Stomach (tissue), 9 donors: ENCODE data around the gene GNLY. TPM values are rescaled to one million over a fixed set of nuclear protein-coding genes. Genes with fewer than 3 reads are reported as not detected.

Experiments used
- DNase-seq, 2 donors: peaks; one replicate each; pipeline versions ENCODE4 v3.0.0 to v3.0.0-alpha.2; 2013 to 2019
- H3K27ac ChIP-seq, 5 donors: fragments of 200-600 bp in 4 of 5; sonication (generic) in 4 of 5; one replicate each; pipeline ENCODE4 v1.5.1; 2013 to 2019; ENCODE audit warnings: mild to moderate bottlenecking in 1 of 5, moderate library complexity in 1 of 5
- H3K27me3 ChIP-seq, 3 donors: fragments of 200-600 bp; sonication (generic); one replicate each; pipeline ENCODE4 v1.5.1; 2017 to 2019; ENCODE audit warnings: mixed run types in 1 of 3
- H3K36me3 ChIP-seq, 4 donors: fragments of 200-600 bp; sonication (generic); 1 replicate in 3 of 4; 2 replicates in 1 of 4; pipeline ENCODE4 v1.5.1; 2016 to 2019
- H3K4me1 ChIP-seq, 4 donors: fragments of 200-600 bp; sonication (generic); one replicate each; pipeline ENCODE4 v1.5.1; 2016 to 2019
- H3K4me3 ChIP-seq, 4 donors: fragments of 200-600 bp; sonication (generic) in 3 of 4; one replicate each; pipeline ENCODE4 v1.5.1; 2016 to 2019; ENCODE audit warnings: mild to moderate bottlenecking in 1 of 4
- H3K9me3 ChIP-seq, 4 donors: fragments of 200-600 bp; sonication (generic); one replicate each; pipeline ENCODE4 v1.5.1; 2016 to 2019
- EP300 ChIP-seq: sonication (generic); formaldehyde crosslinking; IDR thresholded peaks from one replicate; pipeline ENCODE4 v1.6.1; 2017; ENCODE audit warnings: antibody characterized with exemption
- POLR2A ChIP-seq, 4 donors: fragments of 450-650 bp; IDR thresholded peaks; one replicate each; pipeline ENCODE4 v1.6.1; 2016; ENCODE audit warnings: antibody characterized with exemption in 4 of 4, control low read depth in 2 of 4, mild to moderate bottlenecking in 1 of 4, moderate library complexity in 1 of 4
- POLR2AphosphoS5 ChIP-seq, 3 donors: sonication (generic); formaldehyde crosslinking; IDR thresholded peaks; one replicate each; pipeline ENCODE4 v1.6.1; 2016; ENCODE audit warnings: antibody characterized with exemption in 3 of 3
- WGBS, 5 donors: extraction: QIAGEN DNeasy Blood & Tissue Kit in 3 of 5; methylation state at CpG; one replicate each; pipeline versions ENCODE4 v1.1.5 to v1.1.7; 2013 to 2018; 5-methylcytosine and 5-hydroxymethylcytosine counted together
- intact Hi-C: fragments of 100-400 bp; cut with DNase I; formaldehyde crosslinking; loops from one replicate; pipeline ENCODE4 v1.15.1; 2023; ENCODE audit warnings: low total_unique reads
- polyA plus RNA-seq, 3 donors: library from polyadenylated mRNA; stranded (reverse); fragments of 200-250 nt; gene quantifications; one replicate each; pipeline ENCODE4 v1.2.3, GENCODE V29; 2013
- total RNA-seq, 5 donors: library from RNA; depleted of rRNA; stranded (reverse); fragments of >200 nt; gene quantifications; one replicate each; pipeline versions ENCODE4 v1.1.0 to v1.2.3, GENCODE V29; 2014 to 2016
- TF ChIP-seq, protein P1 (sequence below), 7 experiments: fragments of 450-650 bp in 4 of 7; fragments of 200-600 bp in 3 of 7; sonication (generic) in 3 of 7; IDR thresholded peaks; one replicate each; pipeline ENCODE4 v1.5.1; 2016 to 2019; ENCODE audit warnings: antibody characterized with exemption in 7 of 7, control low read depth in 2 of 7, mild to moderate bottlenecking in 1 of 7
- donor health status: healthy with polysubstance abuse.
- donor health status: Bipolar disorder and iron deficiency.
- donor health status: healthy.

The GNLY gene
- total and polyA plus RNA-seq, 8 donors = 0.72 to 5.8 (median 1.7) TPM; not detected in 3

DNA sequence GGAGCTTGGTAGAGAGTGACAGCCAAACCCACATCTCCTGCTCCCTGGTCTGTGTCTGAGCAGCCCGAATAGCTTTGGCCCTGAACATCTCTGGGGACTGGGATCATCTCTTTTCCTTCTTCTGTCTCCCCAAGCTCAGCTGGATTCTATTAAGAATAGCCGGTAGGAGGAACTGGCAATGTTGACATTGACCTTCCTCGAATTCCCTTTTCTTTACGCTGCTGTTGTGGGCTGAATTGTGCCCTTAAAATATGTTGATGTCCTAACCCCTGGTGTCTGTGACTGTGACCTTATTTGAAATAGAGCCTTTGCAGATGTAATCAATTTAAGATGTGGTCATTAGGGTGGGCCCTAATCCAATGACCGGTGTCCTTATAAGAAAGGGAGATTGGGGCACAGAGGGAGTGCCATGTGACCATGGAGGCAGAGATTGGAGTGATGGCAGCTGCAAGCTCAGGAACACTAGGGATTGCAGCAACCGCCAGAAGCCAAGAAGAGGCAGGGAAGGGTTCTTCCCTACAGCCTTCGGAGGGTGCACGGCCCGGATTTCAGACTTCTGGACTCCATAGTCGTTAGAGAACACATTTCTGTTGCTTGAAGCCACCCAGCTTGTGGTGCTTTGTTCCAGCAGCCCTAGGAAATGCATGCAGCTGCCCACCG is 20.3 kb upstream of the GNLY start:
- WGBS, 5 donors = 80 to 83% (median 81%) methylated on average over 11 of the region's 11 CpGs
- intact Hi-C loops = no loop called here

DNA sequence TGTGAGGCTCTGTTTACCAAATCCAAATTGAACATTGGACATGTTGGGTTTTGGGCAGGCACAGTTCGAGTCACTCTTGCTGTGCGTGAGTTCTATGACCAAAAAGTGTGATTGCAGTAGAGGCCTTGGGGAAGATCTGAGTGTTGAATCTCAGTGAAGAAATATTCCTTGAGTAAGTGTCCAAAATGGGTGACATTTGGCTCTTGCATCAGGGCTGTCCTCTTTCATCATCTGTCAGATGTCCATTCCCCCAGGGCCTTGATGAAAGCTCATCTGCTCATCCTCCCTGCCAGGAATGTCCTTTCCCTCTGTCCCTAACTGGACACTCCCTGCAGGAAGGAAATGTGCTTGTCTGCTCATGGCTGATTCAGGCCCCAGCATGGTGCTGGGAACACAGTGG is 19.7 kb upstream of the GNLY start:
- DNase-seq = no peak
- intact Hi-C loops = no loop called here
- WGBS, 5 donors = 85 to 95% (median 91%) methylated on average over 2 of the region's 2 CpGs

More for the DNA sequence above, 20.3 kb upstream of the GNLY start:
- no peak for DNase-seq
- TF ChIP-seq EP300 (no peak), POLR2AphosphoS5 (IDR thresholded peaks at IDR 0.05) (no peak), POLR2A (IDR thresholded peaks at IDR 0.05) (no peak)
- TF ChIP-seq, protein P1, sequence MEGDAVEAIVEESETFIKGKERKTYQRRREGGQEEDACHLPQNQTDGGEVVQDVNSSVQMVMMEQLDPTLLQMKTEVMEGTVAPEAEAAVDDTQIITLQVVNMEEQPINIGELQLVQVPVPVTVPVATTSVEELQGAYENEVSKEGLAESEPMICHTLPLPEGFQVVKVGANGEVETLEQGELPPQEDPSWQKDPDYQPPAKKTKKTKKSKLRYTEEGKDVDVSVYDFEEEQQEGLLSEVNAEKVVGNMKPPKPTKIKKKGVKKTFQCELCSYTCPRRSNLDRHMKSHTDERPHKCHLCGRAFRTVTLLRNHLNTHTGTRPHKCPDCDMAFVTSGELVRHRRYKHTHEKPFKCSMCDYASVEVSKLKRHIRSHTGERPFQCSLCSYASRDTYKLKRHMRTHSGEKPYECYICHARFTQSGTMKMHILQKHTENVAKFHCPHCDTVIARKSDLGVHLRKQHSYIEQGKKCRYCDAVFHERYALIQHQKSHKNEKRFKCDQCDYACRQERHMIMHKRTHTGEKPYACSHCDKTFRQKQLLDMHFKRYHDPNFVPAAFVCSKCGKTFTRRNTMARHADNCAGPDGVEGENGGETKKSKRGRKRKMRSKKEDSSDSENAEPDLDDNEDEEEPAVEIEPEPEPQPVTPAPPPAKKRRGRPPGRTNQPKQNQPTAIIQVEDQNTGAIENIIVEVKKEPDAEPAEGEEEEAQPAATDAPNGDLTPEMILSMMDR (IDR thresholded peaks at IDR 0.05) = no peak
- H3K4me3 ChIP-seq = no peak overlapping the region
- H3K27ac ChIP-seq = no peak overlapping the region
- H3K27me3 ChIP-seq = no peaks in the 10 kb centered on the region
- peaks cover 5 to 8% (median 6%) of the 10 kb centered on the region in 4 donors for H3K4me1 ChIP-seq
- no peaks in the 10 kb centered on the region for H3K36me3 ChIP-seq
- no peaks in the 10 kb centered on the region for H3K9me3 ChIP-seq

DNA sequence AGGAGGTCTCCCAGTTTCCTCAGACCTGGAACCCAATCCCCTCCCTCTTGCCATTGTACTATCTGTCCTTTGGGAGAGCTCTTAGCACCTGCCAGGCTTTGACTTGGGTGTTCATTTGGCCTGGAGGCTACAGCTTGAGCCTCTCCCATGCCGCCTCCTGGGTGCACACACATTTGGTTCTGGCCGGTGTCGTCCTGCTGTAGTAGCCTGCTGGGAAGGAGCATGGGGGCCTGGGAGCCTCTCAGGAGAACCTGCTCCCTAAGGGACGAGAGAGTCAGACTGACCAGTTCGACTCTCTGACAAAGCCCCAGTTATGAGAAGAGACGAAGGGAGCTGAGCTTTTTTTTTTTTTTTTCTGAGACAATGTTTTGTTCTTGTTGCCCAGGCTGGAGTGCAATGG is 18.7 kb upstream of the GNLY start:
- H3K9me3 ChIP-seq = no peaks in the 10 kb centered on the region
- no peaks in the 10 kb centered on the region for H3K36me3 ChIP-seq
- 91 to 93% (median 91%) methylated on average over 6 of the region's 6 CpGs for WGBS, 5 donors
- no peak for DNase-seq
- TF ChIP-seq POLR2AphosphoS5 (IDR thresholded peaks at IDR 0.05) = no peak
- TF ChIP-seq POLR2A (IDR thresholded peaks at IDR 0.05) = no peak
- TF ChIP-seq, protein P1 (IDR thresholded peaks at IDR 0.05) = no peak
- no peak for TF ChIP-seq EP300
- intact Hi-C loops = no loop called here
- no peak overlapping the region for H3K27ac ChIP-seq
- H3K4me1 ChIP-seq = peaks cover 12 to 18% (median 14%) of the 10 kb centered on the region in 4 donors
- no peak overlapping the region for H3K4me3 ChIP-seq
- H3K27me3 ChIP-seq = no peaks in the 10 kb centered on the region

More for the DNA sequence above, 19.7 kb upstream of the GNLY start:
- H3K36me3 ChIP-seq = no peaks in the 10 kb centered on the region
- H3K9me3 ChIP-seq = no peaks in the 10 kb centered on the region
- H3K4me1 ChIP-seq = peaks cover 11 to 14% (median 11%) of the 10 kb centered on the region in 4 donors
- H3K27ac ChIP-seq = no peak overlapping the region
- TF ChIP-seq POLR2A (IDR thresholded peaks at IDR 0.05) (no peak), EP300 (no peak), POLR2AphosphoS5 (IDR thresholded peaks at IDR 0.05) (no peak)
- TF ChIP-seq, protein P1 (IDR thresholded peaks at IDR 0.05) = no peak
- H3K4me3 ChIP-seq = no peak overlapping the region
- no peaks in the 10 kb centered on the region for H3K27me3 ChIP-seq

DNA sequence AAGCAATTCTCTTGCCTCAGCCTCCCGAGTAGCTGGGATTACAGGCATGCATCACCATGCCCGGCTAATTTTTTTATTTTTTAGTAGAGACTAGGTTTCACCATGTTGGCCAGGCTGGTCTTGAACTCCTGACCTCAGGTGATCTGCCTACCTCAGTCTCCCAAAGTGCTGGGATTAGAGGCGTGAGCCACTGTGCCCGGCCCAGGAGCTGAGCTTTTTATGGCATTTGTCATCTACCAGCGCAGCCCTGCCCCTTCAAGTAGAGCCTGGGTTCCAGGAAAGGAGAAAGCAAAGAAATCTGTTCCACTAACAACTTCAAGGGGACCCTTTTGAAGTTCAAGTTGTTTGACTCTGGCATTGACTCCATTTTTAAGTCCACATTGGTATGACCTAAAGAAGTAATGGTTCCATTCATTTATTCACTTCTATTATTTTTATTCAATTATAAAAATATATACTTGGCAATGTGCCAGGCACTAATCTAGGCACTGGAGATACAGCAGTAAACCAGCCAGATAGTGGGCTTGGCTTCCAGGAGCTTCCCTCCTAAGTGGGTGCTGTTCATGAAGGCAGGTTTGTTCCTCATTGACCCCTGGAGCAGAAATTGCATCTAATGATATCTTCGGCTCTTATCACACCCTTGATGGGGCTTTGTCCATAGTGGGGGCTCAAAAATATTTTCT is 18.2 kb upstream of the GNLY start:
- no peak for DNase-seq
- no peak for TF ChIP-seq POLR2AphosphoS5 (IDR thresholded peaks at IDR 0.05)
- no peak for TF ChIP-seq EP300
- TF ChIP-seq, protein P1 (IDR thresholded peaks at IDR 0.05) = no peak
- TF ChIP-seq POLR2A (IDR thresholded peaks at IDR 0.05) = no peak
- Histone ChIP-seq H3K27me3 (no peaks in the 10 kb centered on the region), H3K36me3 (no peaks in the 10 kb centered on the region), H3K9me3 (no peaks in the 10 kb centered on the region), H3K4me3 (no peak overlapping the region), H3K4me1 (peaks cover 12 to 18% (median 14%) of the 10 kb centered on the region in 4 donors), H3K27ac (no peak overlapping the region)
- WGBS, 5 donors = 83 to 88% (median 86%) methylated on average over 6 of the region's 6 CpGs
- intact Hi-C loops = no loop called here
